Stimulated activated CD8-positive, alpha-beta memory T cell treated with anti-CD3 and anti-CD28 coated beads, Interleukin-7, amount 100 ng/mL, for 4 hours (primary cell): ENCODE data around the gene DACH2.
A peak's percentile ranks its signal among the peaks of the same experiment; 100 is the strongest.
"Not testable (repeated sequence)": the region's sequence is repeated elsewhere in the genome, so short reads cannot be mapped to it uniquely, and the experiment has no call there.

ENCODE experiments used
- DNase-seq, 2 donors: peaks; one replicate each; pipeline ENCODE4 v3.0.0-alpha.2; 2020; ENCODE audit warnings: low read depth in 2 of 2

The DACH2 gene

GRCh38 chrX:86148024-86148511 lies at the start of gene DACH2:
Gene DACH2 (plus strand): TSS chrX:86148451.
- DNase-seq = peak in 1 of 2 donors; percentile 10

GRCh38 chrX:86102341-86102740 lies 45.9 kb upstream of the DACH2 start:
- no peak for DNase-seq

GRCh38 chrX:86103061-86103460 lies 45.2 kb upstream of the DACH2 start:
- no peak for DNase-seq

- no peak for DNase-seq
Measured at GRCh38 chrX:86104526-86104925, 43.7 kb upstream of the DACH2 start.

GRCh38 chrX:86121916-86122315 lies 26.3 kb upstream of the DACH2 start:
- no peak for DNase-seq

GRCh38 chrX:86133761-86134160 lies 14.5 kb upstream of the DACH2 start:
- DNase-seq = no peak

- DNase-seq = no peak
Measured at GRCh38 chrX:86137071-86137470, 11.2 kb upstream of the DACH2 start.

GRCh38 chrX:86141786-86142185 lies 6.5 kb upstream of the DACH2 start:
- DNase-seq = no peak

GRCh38 chrX:86146102-86146501 lies 2.1 kb upstream of the DACH2 start:
- DNase-seq = no peak

GRCh38 chrX:86148594-86148993 lies 343 bp downstream of the DACH2 start:
- no peak for DNase-seq

GRCh38 chrX:86149119-86149518 lies 868 bp downstream of the DACH2 start:
- no peak for DNase-seq

- DNase-seq = no peak
Measured at GRCh38 chrX:86154553-86154952, 6.3 kb downstream of the DACH2 start.

GRCh38 chrX:86171366-86171765 lies 23.1 kb downstream of the DACH2 start:
- no peak for DNase-seq

- DNase-seq = no peak
Measured at GRCh38 chrX:86178906-86179305, 30.7 kb downstream of the DACH2 start.

- DNase-seq = not testable (repeated sequence)
Measured at GRCh38 chrX:86181325-86181724, 33.1 kb downstream of the DACH2 start.

- no peak for DNase-seq
Measured at GRCh38 chrX:86192827-86193226, 44.6 kb downstream of the DACH2 start.

- DNase-seq = no peak
Measured at GRCh38 chrX:86194758-86195157, 46.5 kb downstream of the DACH2 start.

GRCh38 chrX:86195343-86195742 lies 47.1 kb downstream of the DACH2 start:
- DNase-seq = no peak

- no peak for DNase-seq
Measured at GRCh38 chrX:86197815-86198214, 49.6 kb downstream of the DACH2 start.

- no peak for DNase-seq
Measured at GRCh38 chrX:86210772-86211171, 62.5 kb downstream of the DACH2 start.

- DNase-seq = no peak
Measured at GRCh38 chrX:86215260-86215659, 67.0 kb downstream of the DACH2 start.

GRCh38 chrX:86237482-86237881 lies 89.2 kb downstream of the DACH2 start:
- no peak for DNase-seq

GRCh38 chrX:86241547-86241946 lies 93.3 kb downstream of the DACH2 start:
- DNase-seq = no peak

GRCh38 chrX:86263526-86263925 lies 115.3 kb downstream of the DACH2 start:
- no peak for DNase-seq

- DNase-seq = no peak
Measured at GRCh38 chrX:86295293-86295692, 147.0 kb downstream of the DACH2 start.
